Suprapubic skin (tissue), 4 donors: ENCODE data around the gene KRT15. TPM values are rescaled to one million over a fixed set of nuclear protein-coding genes. Genes with fewer than 3 reads are reported as not detected.
A peak's percentile ranks its signal among the peaks of the same experiment; 100 is the strongest.

Experiments
- DNase-seq, 2 donors: peaks; one replicate each; pipeline ENCODE4 v3.0.0-alpha.2; 2019; ENCODE audit warnings: low spot score in 2 of 2
- H3K27ac ChIP-seq: fragments of 200-600 bp; sonication (generic); one replicate; pipeline ENCODE4 v1.5.1; 2019
- H3K27me3 ChIP-seq: fragments of 200-600 bp; sonication (generic); one replicate; pipeline ENCODE4 v1.5.1; 2019
- H3K36me3 ChIP-seq: fragments of 200-600 bp; sonication (generic); one replicate; pipeline ENCODE4 v1.5.1; 2019
- H3K4me1 ChIP-seq: fragments of 200-600 bp; sonication (generic); one replicate; pipeline ENCODE4 v1.5.1; 2019
- H3K4me3 ChIP-seq: fragments of 200-600 bp; sonication (generic); one replicate; pipeline ENCODE4 v1.5.1; 2019; ENCODE audit warnings: mild to moderate bottlenecking
- H3K9me3 ChIP-seq: fragments of 200-600 bp; sonication (generic); one replicate; pipeline ENCODE4 v1.5.1; 2019
- CTCF ChIP-seq, 2 donors: fragments of 200-600 bp in 1 of 2; fragments of 450-650 bp in 1 of 2; sonication (generic) in 1 of 2; IDR thresholded peaks; one replicate each; pipeline ENCODE4 v1.5.1; 2016 to 2019; ENCODE audit warnings: antibody characterized with exemption in 2 of 2, mild to moderate bottlenecking in 1 of 2, moderate library complexity in 1 of 2
- EP300 ChIP-seq: sonication (generic); formaldehyde crosslinking; IDR thresholded peaks from one replicate; pipeline ENCODE4 v1.6.1; 2017; ENCODE audit warnings: antibody characterized with exemption
- POLR2A ChIP-seq, 2 donors: fragments of 450-650 bp; IDR thresholded peaks; one replicate each; pipeline ENCODE4 v1.6.1; 2017; ENCODE audit warnings: antibody characterized with exemption in 2 of 2, mild to moderate bottlenecking in 2 of 2, moderate library complexity in 2 of 2
- POLR2AphosphoS5 ChIP-seq, 3 donors: sonication (generic); formaldehyde crosslinking; IDR thresholded peaks; one replicate each; pipeline ENCODE4 v1.6.1; 2017; ENCODE audit warnings: antibody characterized with exemption in 3 of 3
- WGBS: methylation state at CpG from one replicate; pipeline ENCODE4 v1.1.5; 2018; 5-methylcytosine and 5-hydroxymethylcytosine counted together
- total RNA-seq, 4 donors: library from RNA; depleted of rRNA; stranded (reverse); fragments of >200 nt; gene quantifications; one replicate each; pipeline ENCODE4 v1.1.0, GENCODE V29; 2016

KRT15 gene
- total RNA-seq, 4 donors from 2014 or later: 690 to 2,507 (median 1,431) TPM

GRCh38 chr17:41537990-41538389, 19.3 kb upstream of the KRT15 start:
- DNase-seq: peak in 1 of 2 donors; percentile 55
- WGBS: 61% methylated on average over 9 of the region's 9 CpGs
- no peak for TF ChIP-seq POLR2AphosphoS5 (IDR thresholded peaks at IDR 0.05)
- no peak for TF ChIP-seq POLR2A (IDR thresholded peaks at IDR 0.05)
- TF ChIP-seq EP300: no peak
- no peak for TF ChIP-seq CTCF (IDR thresholded peaks at IDR 0.05)
- Histone ChIP-seq H3K4me3 (no peak overlapping the region), H3K9me3 (no peaks in the 10 kb centered on the region), H3K36me3 (no peaks in the 10 kb centered on the region), H3K27ac (peak overlapping the region; percentile 48), H3K4me1 (peaks cover 10% of the 10 kb centered on the region), H3K27me3 (peaks cover 7% of the 10 kb centered on the region)

GRCh38 chr17:41537614-41537954, 18.9 kb upstream of the KRT15 start:
- TF ChIP-seq POLR2AphosphoS5 (IDR thresholded peaks at IDR 0.05): no peak
- TF ChIP-seq CTCF (IDR thresholded peaks at IDR 0.05): no peak
- TF ChIP-seq POLR2A (IDR thresholded peaks at IDR 0.05): no peak
- Histone ChIP-seq H3K4me1 (peaks cover 10% of the 10 kb centered on the region), H3K9me3 (no peaks in the 10 kb centered on the region), H3K27me3 (peaks cover 7% of the 10 kb centered on the region), H3K36me3 (no peaks in the 10 kb centered on the region), H3K27ac (peak overlapping the region; percentile 48), H3K4me3 (no peak overlapping the region)
- DNase-seq: peak in 1 of 2 donors; percentile 46
- WGBS: 71% methylated on average over 7 of the region's 7 CpGs

- TF ChIP-seq POLR2A (IDR thresholded peaks at IDR 0.05) (no peak), POLR2AphosphoS5 (IDR thresholded peaks at IDR 0.05) (no peak), EP300 (no peak), CTCF (IDR thresholded peaks at IDR 0.05) (no peak)
- no peaks in the 10 kb centered on the region for H3K36me3 ChIP-seq
- no peak for DNase-seq
- 85% methylated on average over 7 of the region's 7 CpGs for WGBS
- H3K4me3 ChIP-seq: no peak overlapping the region
- no peak overlapping the region for H3K27ac ChIP-seq
- peaks cover 7% of the 10 kb centered on the region for H3K27me3 ChIP-seq
- H3K9me3 ChIP-seq: no peaks in the 10 kb centered on the region
- H3K4me1 ChIP-seq: peaks cover 10% of the 10 kb centered on the region
Observed at GRCh38 chr17:41536741-41537613, 18.3 kb upstream of the KRT15 start.

GRCh38 chr17:41535764-41536481, 17.2 kb upstream of the KRT15 start:
- TF ChIP-seq POLR2A (IDR thresholded peaks at IDR 0.05): no peak
- no peak for TF ChIP-seq POLR2AphosphoS5 (IDR thresholded peaks at IDR 0.05)
- TF ChIP-seq EP300: no peak
- no peak for TF ChIP-seq CTCF (IDR thresholded peaks at IDR 0.05)
- peaks cover 8% of the 10 kb centered on the region for H3K27me3 ChIP-seq
- H3K4me3 ChIP-seq: no peak overlapping the region
- DNase-seq: no peak
- no peaks in the 10 kb centered on the region for H3K9me3 ChIP-seq
- 32% methylated on average over 5 of the region's 15 CpGs for WGBS
- H3K4me1 ChIP-seq: peaks cover 10% of the 10 kb centered on the region
- H3K27ac ChIP-seq: no peak overlapping the region
- H3K36me3 ChIP-seq: no peaks in the 10 kb centered on the region

- WGBS: 75% methylated on average over 7 of the region's 7 CpGs
- Histone ChIP-seq H3K27ac (no peak overlapping the region), H3K9me3 (no peaks in the 10 kb centered on the region), H3K27me3 (peaks cover 17% of the 10 kb centered on the region), H3K36me3 (no peaks in the 10 kb centered on the region), H3K4me1 (peaks cover 10% of the 10 kb centered on the region), H3K4me3 (no peak overlapping the region)
- no peak for DNase-seq
- TF ChIP-seq POLR2A (IDR thresholded peaks at IDR 0.05) (no peak), EP300 (no peak), POLR2AphosphoS5 (IDR thresholded peaks at IDR 0.05) (no peak), CTCF (IDR thresholded peaks at IDR 0.05) (no peak)
Observed at GRCh38 chr17:41534899-41535546, 16.3 kb upstream of the KRT15 start.
